Trophoblast cell (in vitro differentiated cells and primary cell): ENCODE results near the gene UGT1A10.

Experiments used
- DNase-seq, 2 donors: peaks; one replicate each; pipeline ENCODE4 v3.0.0-alpha.2; 2016
- H2AFZ ChIP-seq: 2 replicates; pipeline ENCODE4 v1.6.1; 2013; ENCODE audit warnings: low read length, moderate library complexity, mild to moderate bottlenecking; ENCODE audit not compliant: insufficient read depth, poor library complexity
- H2AK5ac ChIP-seq: 2 replicates; pipeline ENCODE4 v1.6.1; 2013; ENCODE audit warnings: mild to moderate bottlenecking, low read length
- H2BK120ac ChIP-seq: 2 replicates; pipeline ENCODE4 v1.6.1; 2013; ENCODE audit warnings: low read length, mild to moderate bottlenecking, moderate library complexity; ENCODE audit not compliant: insufficient read depth, poor library complexity
- H2BK12ac ChIP-seq: 2 replicates; pipeline ENCODE4 v1.6.1; 2013; ENCODE audit warnings: mild to moderate bottlenecking, low read length, moderate library complexity
- H2BK5ac ChIP-seq: 2 replicates; pipeline ENCODE4 v1.6.1; 2013; ENCODE audit warnings: low read length, low read depth, moderate library complexity, mild to moderate bottlenecking; ENCODE audit not compliant: poor library complexity
- H3K14ac ChIP-seq: 2 replicates; pipeline ENCODE4 v1.6.1; 2013; ENCODE audit warnings: mild to moderate bottlenecking, low read length
- H3K18ac ChIP-seq: 2 replicates; pipeline ENCODE4 v1.6.1; 2013; ENCODE audit warnings: mild to moderate bottlenecking, low read length
- H3K23ac ChIP-seq: 2 replicates; pipeline ENCODE4 v1.6.1; 2013; ENCODE audit warnings: low read length
- H3K27ac ChIP-seq: 2 replicates; pipeline ENCODE4 v1.5.1; 2013; ENCODE audit warnings: low read depth, mild to moderate bottlenecking, inconsistent platforms, low read length, moderate library complexity
- H3K27me3 ChIP-seq: 2 replicates; pipeline ENCODE4 v1.6.1; 2013; ENCODE audit warnings: inconsistent platforms, mild to moderate bottlenecking, low read length, moderate library complexity; ENCODE audit not compliant: insufficient read depth
- H3K36me3 ChIP-seq, 2 experiments: 1 replicate in 1 of 2; 2 replicates in 1 of 2; pipeline ENCODE4 v1.6.1; 2013; ENCODE audit warnings: low read length in 2 of 2, mild to moderate bottlenecking in 2 of 2, moderate library complexity in 1 of 2; ENCODE audit not compliant: insufficient read depth in 2 of 2, control insufficient read depth in 1 of 2
- H3K4ac ChIP-seq: 2 replicates; pipeline ENCODE4 v1.6.1; 2013; ENCODE audit warnings: low read depth, mild to moderate bottlenecking, low read length, moderate library complexity
- H3K4me1 ChIP-seq, 2 experiments: 1 replicate in 1 of 2; 2 replicates in 1 of 2; pipeline ENCODE4 v1.6.1; 2013; ENCODE audit warnings: low read length in 2 of 2, mild to moderate bottlenecking in 2 of 2, moderate library complexity in 1 of 2; ENCODE audit not compliant: insufficient read depth in 2 of 2, control insufficient read depth in 1 of 2
- H3K4me2 ChIP-seq: 2 replicates; pipeline ENCODE4 v1.6.1; 2013; ENCODE audit warnings: inconsistent platforms, mild to moderate bottlenecking, low read length, moderate library complexity
- H3K4me3 ChIP-seq: 2 replicates; pipeline ENCODE4 v1.5.1; 2013; ENCODE audit warnings: mild to moderate bottlenecking, low read depth, low read length, inconsistent platforms
- H3K79me1 ChIP-seq: one replicate; pipeline ENCODE4 v1.6.1; 2013; ENCODE audit warnings: low read length
- H3K79me2 ChIP-seq: 2 replicates; pipeline ENCODE4 v1.6.1; 2013; ENCODE audit warnings: low read length, mild to moderate bottlenecking; ENCODE audit not compliant: control insufficient read depth, insufficient read depth, poor library complexity
- H3K9ac ChIP-seq: 2 replicates; pipeline ENCODE4 v1.6.1; 2013; ENCODE audit warnings: mild to moderate bottlenecking, low read length
- H3K9me3 ChIP-seq: 2 replicates; pipeline ENCODE4 v1.6.1; 2013; ENCODE audit warnings: low read depth, mild to moderate bottlenecking, control low read depth, inconsistent platforms, low read length; ENCODE audit not compliant: insufficient read depth
- H4K12ac ChIP-seq: 2 replicates; pipeline ENCODE4 v1.6.1; 2013; ENCODE audit warnings: low read depth, mild to moderate bottlenecking, low read length, moderate library complexity
- H4K8ac ChIP-seq: 2 replicates; pipeline ENCODE4 v1.6.1; 2013; ENCODE audit warnings: low read depth, mild to moderate bottlenecking, low read length, moderate library complexity
- H4K91ac ChIP-seq: one replicate; pipeline ENCODE4 v1.6.1; 2013; ENCODE audit warnings: low read depth, mild to moderate bottlenecking, low read length, moderate library complexity
- WGBS: extraction: QIAGEN DNeasy Blood & Tissue Kit; methylation state at CpG from one replicate; pipeline ENCODE4 v1.1.7; 2013; ENCODE audit warnings: missing lambda C conversion rate; ENCODE audit not compliant: insufficient read length, insufficient coverage; ENCODE audit errors: extremely low coverage; 5-methylcytosine and 5-hydroxymethylcytosine counted together

UGT1A10 gene

GRCh38 chr2:233691443-233692433 is 55.5 kb downstream of the UGT1A10 start:
- Histone ChIP-seq H3K4me3 (no peak overlapping the region), H3K36me3 (no peaks in the 10 kb centered on the region), H2BK120ac (no peak overlapping the region), H4K8ac (no peak overlapping the region), H2AK5ac (no peak overlapping the region), H3K27me3 (no peaks in the 10 kb centered on the region), H3K23ac (no peak overlapping the region), H3K79me2 (no peaks in the 10 kb centered on the region), H3K4me1 (no peaks in the 10 kb centered on the region), H4K91ac (no peak overlapping the region), H3K9ac (no peak overlapping the region), H3K9me3 (no peaks in the 10 kb centered on the region), H3K4ac (no peak overlapping the region), H4K12ac (no peak overlapping the region), H2AFZ (no peak overlapping the region), H3K4me2 (no peak overlapping the region), H2BK12ac (no peak overlapping the region), H3K27ac (no peak overlapping the region), H3K79me1 (no peaks in the 10 kb centered on the region), H3K14ac (no peak overlapping the region), H2BK5ac (no peak overlapping the region), H3K18ac (no peak overlapping the region)
- DNase-seq, result no peak
- no CpG with 5 or more reads among the region's 11 CpGs for WGBS

GRCh38 chr2:233692648-233693047 is 56.4 kb downstream of the UGT1A10 start, which contains the start of gene UGT1A6:
UGT1A6 (plus strand) TSS chr2:233692890; CDS start chr2:233693005, 115 bp downstream.
- Histone ChIP-seq H2AFZ (no peak within 1 kb of the TSS), H3K14ac (no peak within 1 kb of the TSS), H3K9me3 (no peaks in the 10 kb centered on the region), H3K4me3 (no peak within 1 kb of the TSS), H3K4me2 (no peak within 1 kb of the TSS), H3K27me3 (no peaks in the 10 kb centered on the region), H3K79me2 (no peaks in the 10 kb centered on the region), H4K91ac (no peak within 1 kb of the TSS), H2BK120ac (no peak within 1 kb of the TSS), H3K4ac (no peak within 1 kb of the TSS), H4K12ac (no peak within 1 kb of the TSS), H4K8ac (no peak within 1 kb of the TSS), H2BK12ac (no peak within 1 kb of the TSS), H3K18ac (no peak within 1 kb of the TSS), H3K36me3 (no peaks in the 10 kb centered on the region), H3K27ac (no peak within 1 kb of the TSS), H2BK5ac (no peak within 1 kb of the TSS), H2AK5ac (no peak within 1 kb of the TSS), H3K23ac (no peak within 1 kb of the TSS), H3K9ac (no peak within 1 kb of the TSS), H3K4me1 (no peaks in the 10 kb centered on the region), H3K79me1 (no peaks in the 10 kb centered on the region)
- no peak for DNase-seq
- no CpG with 5 or more reads among the region's 4 CpGs for WGBS

- no peak overlapping the region for H3K14ac ChIP-seq
- no peak overlapping the region for H3K9ac ChIP-seq
- H3K4me3 ChIP-seq, result no peak overlapping the region
- H3K18ac ChIP-seq, result no peak overlapping the region
- H3K4me1 ChIP-seq, result no peaks in the 10 kb centered on the region
- no peak overlapping the region for H4K91ac ChIP-seq
- no CpG with 5 or more reads among the region's 6 CpGs for WGBS
- H3K27me3 ChIP-seq, result no peaks in the 10 kb centered on the region
- H3K23ac ChIP-seq, result no peak overlapping the region
- no peak overlapping the region for H3K4me2 ChIP-seq
- no peak overlapping the region for H3K27ac ChIP-seq
- no peaks in the 10 kb centered on the region for H3K36me3 ChIP-seq
- no peak overlapping the region for H4K12ac ChIP-seq
- no peak overlapping the region for H2BK5ac ChIP-seq
- H3K79me2 ChIP-seq, result no peaks in the 10 kb centered on the region
- no peaks in the 10 kb centered on the region for H3K79me1 ChIP-seq
- H4K8ac ChIP-seq, result no peak overlapping the region
- DNase-seq, result no peak
- H2BK120ac ChIP-seq, result no peak overlapping the region
- no peak overlapping the region for H2AFZ ChIP-seq
- H2AK5ac ChIP-seq, result no peak overlapping the region
- no peak overlapping the region for H2BK12ac ChIP-seq
- no peak overlapping the region for H3K4ac ChIP-seq
- no peaks in the 10 kb centered on the region for H3K9me3 ChIP-seq
Measured at GRCh38 chr2:233693963-233694362, 57.7 kb downstream of the UGT1A10 start.

GRCh38 chr2:233698740-233699139 is 62.5 kb downstream of the UGT1A10 start:
- Histone ChIP-seq H3K27me3 (no peaks in the 10 kb centered on the region), H3K23ac (no peak overlapping the region), H3K4me2 (no peak overlapping the region), H3K9ac (no peak overlapping the region), H3K4me3 (no peak overlapping the region), H4K8ac (no peak overlapping the region), H4K91ac (peak overlapping the region; percentile 1), H3K9me3 (no peaks in the 10 kb centered on the region), H2AFZ (no peak overlapping the region), H2AK5ac (no peak overlapping the region), H3K79me1 (peaks cover 4% of the 10 kb centered on the region), H2BK120ac (no peak overlapping the region), H4K12ac (no peak overlapping the region), H2BK5ac (peak overlapping the region; percentile 33), H3K36me3 (no peaks in the 10 kb centered on the region), H3K18ac (no peak overlapping the region), H3K4ac (no peak overlapping the region), H3K14ac (no peak overlapping the region), H3K27ac (no peak overlapping the region), H3K79me2 (peaks cover 1% of the 10 kb centered on the region), H2BK12ac (peak overlapping the region; percentile 72), H3K4me1 (peaks cover 0 to 2% of the 10 kb centered on the region in 2 experiments)
- no CpG with 5 or more reads among the region's 4 CpGs for WGBS
- DNase-seq, result no peak
